Naive thymus-derived CD4-positive, alpha-beta T cell (primary cell): ENCODE measurements around the gene HOXA9. TPM values are rescaled to one million over a fixed set of nuclear protein-coding genes. Genes with fewer than 3 reads are reported as not detected.
A peak's percentile ranks its signal among the peaks of the same experiment; 100 is the strongest.

Source experiments
- ATAC-seq: fragments of 150-1000 bp; cut with Tn5 transposase; 2 replicates; pipeline ENCODE4 v1.10.0; 2021; ENCODE audit warnings: mild to moderate bottlenecking, moderate library complexity
- CTCF ChIA-PET: fragments of 350-600 bp; sonication (Branson Sonifier 250); formaldehyde crosslinking; loops from one replicate; lab custom pipeline; 2021; ENCODE audit warnings: antibody characterized with exemption; lab: Charles Lee
- POLR2A ChIA-PET: fragments of 350-600 bp; sonication (Branson Sonifier 250); formaldehyde crosslinking; loops from one replicate; lab custom pipeline; 2021; ENCODE audit warnings: antibody characterized with exemption, inconsistent platforms; lab: Charles Lee
- DNase-seq, 9 donors: peaks; one replicate each; pipeline versions ENCODE4 v3.0.0 to v3.0.0-alpha.2; 2020 to 2022; ENCODE audit warnings: mixed read lengths in 1 of 9
- H3K27ac ChIP-seq: one replicate; pipeline ENCODE4 v1.7.0; 2013; ENCODE audit warnings: mild to moderate bottlenecking, low read depth, low read length, moderate library complexity
- H3K27me3 ChIP-seq, 2 donors: one replicate each; pipeline ENCODE4 v1.7.0; 2013; ENCODE audit warnings: low read length in 2 of 2, mild to moderate bottlenecking in 2 of 2, moderate library complexity in 2 of 2; ENCODE audit not compliant: control insufficient read depth in 2 of 2, insufficient read depth in 2 of 2
- H3K36me3 ChIP-seq, 3 experiments: 1 replicate in 2 of 3; 2 replicates in 1 of 3; pipeline ENCODE4 v1.7.0; 2013; ENCODE audit warnings: low read length in 3 of 3, mild to moderate bottlenecking in 3 of 3, moderate library complexity in 1 of 3; ENCODE audit not compliant: insufficient read depth in 3 of 3, control insufficient read depth in 2 of 3
- H3K4me1 ChIP-seq, 2 donors: one replicate each; pipeline ENCODE4 v1.7.0; 2013; ENCODE audit warnings: low read length in 2 of 2, mild to moderate bottlenecking in 2 of 2, moderate library complexity in 1 of 2; ENCODE audit not compliant: control insufficient read depth in 2 of 2, insufficient read depth in 2 of 2
- H3K4me3 ChIP-seq: 2 replicates; pipeline ENCODE4 v1.7.0; 2013; ENCODE audit warnings: mild to moderate bottlenecking, low read length
- H3K9me3 ChIP-seq, 3 experiments: 1 replicate in 2 of 3; 2 replicates in 1 of 3; pipeline ENCODE4 v1.7.0; 2013; ENCODE audit warnings: low read length in 3 of 3; ENCODE audit not compliant: control insufficient read depth in 2 of 3
- H3K27ac Mint-ChIP-seq, 9 donors: one replicate each; pipeline ENCODE4 v1.8.0; 2020 to 2022; ENCODE audit warnings: mixed read lengths in 9 of 9, mild to moderate bottlenecking in 8 of 9, moderate library complexity in 5 of 9, inconsistent platforms in 2 of 9
- H3K27me3 Mint-ChIP-seq, 5 donors: one replicate each; pipeline ENCODE4 v1.8.0; 2021 to 2022; ENCODE audit warnings: mixed read lengths in 5 of 5, mild to moderate bottlenecking in 1 of 5
- H3K36me3 Mint-ChIP-seq, 5 donors: one replicate each; pipeline ENCODE4 v1.8.0; 2020 to 2022; ENCODE audit warnings: mixed read lengths in 5 of 5, mild to moderate bottlenecking in 3 of 5, inconsistent platforms in 1 of 5
- H3K4me1 Mint-ChIP-seq, 7 donors: one replicate each; pipeline ENCODE4 v1.8.0; 2020 to 2022; ENCODE audit warnings: mixed read lengths in 7 of 7, mild to moderate bottlenecking in 3 of 7, inconsistent platforms in 1 of 7
- H3K4me3 Mint-ChIP-seq, 10 donors: one replicate each; pipeline ENCODE4 v1.8.0; 2020 to 2022; ENCODE audit warnings: mild to moderate bottlenecking in 10 of 10, mixed read lengths in 10 of 10, moderate library complexity in 6 of 10, inconsistent platforms in 2 of 10
- H3K9me3 Mint-ChIP-seq, 11 donors: one replicate each; pipeline ENCODE4 v1.8.0; 2020 to 2022; ENCODE audit warnings: mixed read lengths in 11 of 11, mild to moderate bottlenecking in 4 of 11, inconsistent platforms in 1 of 11, moderate library complexity in 1 of 11
- intact Hi-C, 2 donors: fragments of 100-400 bp; cut with micrococcal nuclease; formaldehyde crosslinking; loops; one replicate each; pipeline ENCODE4 v1.15.1; 2023
- polyA plus RNA-seq, 2 donors: library from polyadenylated mRNA; unstranded; fragments of 300-500 nt; fragmentation: Illumina TruSeq; gene quantifications; one replicate each; pipeline ENCODE4 v1.2.3, GENCODE V29; 2021
- total RNA-seq, 6 experiments: library from RNA in 5 of 6; stranded (reverse) in 5 of 6; gene quantifications; 1 replicate in 5 of 6; 2 replicates in 1 of 6; pipeline ENCODE4 v1.2.3 and lab custom pipeline; 2021 to 2026

The HOXA9 gene
- total and polyA plus RNA-seq, 7 experiments from 2014 or later, result 0.70 to 1.7 TPM; not detected in 5

DNA sequence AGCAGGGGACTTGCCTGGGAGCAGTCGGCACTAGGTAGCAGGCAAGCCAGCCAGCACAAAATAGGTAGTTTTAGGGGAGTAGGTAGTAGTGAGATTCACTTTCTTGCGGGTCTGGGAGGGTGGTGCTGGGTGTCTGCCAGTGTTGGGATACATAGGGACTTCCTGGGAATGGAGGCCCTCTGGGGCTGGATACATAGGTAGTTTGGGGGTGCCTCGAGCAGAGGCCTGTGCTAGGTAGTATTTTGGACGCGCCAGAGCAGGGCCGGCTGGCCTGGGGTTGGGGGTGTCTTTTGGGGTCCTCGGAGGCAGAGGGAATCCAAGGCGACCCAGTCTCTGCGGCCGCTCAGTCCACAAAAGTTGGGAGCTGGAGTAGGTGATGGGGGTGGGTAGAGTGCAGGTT, 11.0 kb downstream of the HOXA9 start:
- H3K36me3 ChIP-seq, result no peaks in the 10 kb centered on the region
- Mint-ChIP-seq H3K27me3 (peaks cover 78 to 96% (median 91%) of the 10 kb centered on the region in 5 donors), H3K36me3 (peaks cover 0 to 3% (median 0%) of the 10 kb centered on the region in 5 donors), H3K4me1 (peaks cover 24 to 71% (median 52%) of the 10 kb centered on the region in 7 donors), H3K9me3 (peaks cover 0 to 7% (median 0%) of the 10 kb centered on the region in 11 donors), H3K27ac (peak overlapping the region in 4 of 9 donors; percentile 1 to 74 (median 32)), H3K4me3 (peak overlapping the region in 7 of 10 donors; percentile 23 to 92 (median 75))
- DNase-seq (no peak), ATAC-seq (no peak)
- H3K27ac ChIP-seq, result no peak overlapping the region
- peaks cover 43 to 51% of the 10 kb centered on the region in 2 donors for H3K4me1 ChIP-seq
- H3K9me3 ChIP-seq, result no peaks in the 10 kb centered on the region
- H3K27me3 ChIP-seq, result peaks cover 65 to 85% of the 10 kb centered on the region in 2 donors
- intact Hi-C loops, result loop anchor here (5.0 kb wide), 1 partner anchor 33 kb away; the partner anchor contains the start of gene HOXA11 (in 2 of the 2)
- ChIA-PET CTCF (interaction anchor here (1.2 to 1.5 kb wide), 2 partner anchors 14 to 25 kb away, joined by 3 read pairs; no protein-coding TSS in a partner anchor), POLR2A (interaction anchor here (1.2 kb wide), 1 partner anchor 18 kb away, joined by 4 read pairs; no protein-coding TSS in a partner anchor)
- H3K4me3 ChIP-seq, result no peak overlapping the region

DNA sequence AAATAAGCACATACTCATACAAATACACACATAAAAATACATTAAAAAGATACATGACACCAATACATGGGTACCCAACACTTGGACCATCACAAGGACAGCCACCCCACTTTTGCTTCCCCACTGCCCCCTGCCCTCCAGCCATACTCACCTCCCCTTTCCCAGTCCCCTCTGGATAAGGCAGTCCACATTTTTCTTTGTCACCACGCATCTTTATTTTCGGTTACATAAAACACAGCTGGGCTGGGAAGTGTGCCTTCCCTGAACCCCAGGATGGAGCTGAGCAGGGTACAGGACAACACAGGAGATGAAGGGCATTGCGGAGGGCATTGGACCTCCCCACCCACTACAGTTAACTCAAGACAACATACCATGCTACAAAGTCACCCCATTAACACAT, 11.8 kb downstream of the HOXA9 start:
- Histone ChIP-seq H3K9me3 (no peaks in the 10 kb centered on the region), H3K4me1 (peaks cover 43 to 51% of the 10 kb centered on the region in 2 donors), H3K27ac (no peak overlapping the region), H3K27me3 (peaks cover 59 to 78% of the 10 kb centered on the region in 2 donors), H3K4me3 (no peak overlapping the region), H3K36me3 (no peaks in the 10 kb centered on the region)
- CTCF ChIA-PET, result interaction anchor here (1.2 kb wide), 1 partner anchor 15 kb away, joined by 3 read pairs; no protein-coding TSS in a partner anchor
- intact Hi-C loops, result loop anchor here (5.0 kb wide), 1 partner anchor 34 kb away; the partner anchor contains the start of gene HOXA11 (in 2 of the 2)
- DNase-seq, result no peak
- Mint-ChIP-seq H3K27me3 (peaks cover 73 to 96% (median 90%) of the 10 kb centered on the region in 5 donors), H3K4me1 (peaks cover 24 to 68% (median 49%) of the 10 kb centered on the region in 7 donors), H3K9me3 (peaks cover 0 to 7% (median 0%) of the 10 kb centered on the region in 11 donors), H3K36me3 (peaks cover 0 to 3% (median 0%) of the 10 kb centered on the region in 5 donors), H3K27ac (peak overlapping the region in 4 of 9 donors; percentile 1 to 48 (median 27)), H3K4me3 (peak overlapping the region in 5 of 10 donors; percentile 3 to 92 (median 28))
- POLR2A ChIA-PET, result interaction anchor here (1.2 kb wide), 1 partner anchor 19 kb away, joined by 4 read pairs; no protein-coding TSS in a partner anchor
- no peak for ATAC-seq

DNA sequence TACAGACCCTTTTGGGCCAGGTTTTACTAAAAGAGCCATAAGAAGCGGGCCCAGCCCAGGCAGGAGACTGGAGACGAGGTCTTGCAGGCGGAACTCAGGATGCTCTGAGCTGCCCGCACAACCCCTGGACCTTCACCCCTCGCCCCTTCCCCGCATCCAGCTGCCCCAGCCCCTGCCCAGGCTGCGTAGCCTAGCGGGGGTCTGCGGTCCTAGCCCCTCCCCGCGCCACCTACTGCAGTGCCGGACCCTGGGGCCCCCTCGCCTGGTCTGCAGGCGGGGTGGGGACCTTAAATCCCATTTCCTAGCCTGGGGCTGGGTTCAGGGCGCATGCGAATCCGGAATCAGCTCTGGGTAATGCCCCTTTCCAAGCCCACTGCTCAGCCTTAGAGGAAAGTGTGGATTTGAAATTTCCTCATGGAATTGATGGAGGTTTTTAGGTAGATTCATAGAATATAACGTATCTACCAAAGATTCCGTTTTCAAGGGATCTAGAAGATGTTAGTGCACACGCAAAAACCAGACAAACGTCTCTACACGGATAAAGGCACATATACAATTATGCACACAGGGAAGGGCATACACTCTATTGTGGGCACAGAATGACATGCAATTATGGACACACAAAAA, 12.4 kb downstream of the HOXA9 start:
- ChIA-PET POLR2A (no interaction called here), CTCF (interaction anchor here (1.3 kb wide), 1 partner anchor 10 kb away, joined by 4 read pairs; no protein-coding TSS in a partner anchor)
- Histone ChIP-seq H3K27ac (no peak overlapping the region), H3K4me1 (peaks cover 40 to 52% of the 10 kb centered on the region in 2 donors), H3K27me3 (peaks cover 59 to 79% of the 10 kb centered on the region in 2 donors), H3K9me3 (no peaks in the 10 kb centered on the region), H3K4me3 (no peak overlapping the region), H3K36me3 (no peaks in the 10 kb centered on the region)
- Mint-ChIP-seq H3K9me3 (peaks cover 0 to 7% (median 0%) of the 10 kb centered on the region in 11 donors), H3K4me1 (peaks cover 24 to 68% (median 49%) of the 10 kb centered on the region in 7 donors), H3K27ac (peak overlapping the region in 1 of 9 donors; percentile 48), H3K4me3 (peak overlapping the region in 3 of 10 donors; percentile 28 to 80 (median 76)), H3K36me3 (peaks cover 0 to 3% (median 0%) of the 10 kb centered on the region in 5 donors), H3K27me3 (peaks cover 73 to 96% (median 90%) of the 10 kb centered on the region in 5 donors)
- no peak for DNase-seq
- ATAC-seq, result no peak
- intact Hi-C loops, result loop anchor here (5.0 kb wide), 1 partner anchor 34 kb away; the partner anchor contains the start of gene HOXA11 (in 2 of the 2)

DNA sequence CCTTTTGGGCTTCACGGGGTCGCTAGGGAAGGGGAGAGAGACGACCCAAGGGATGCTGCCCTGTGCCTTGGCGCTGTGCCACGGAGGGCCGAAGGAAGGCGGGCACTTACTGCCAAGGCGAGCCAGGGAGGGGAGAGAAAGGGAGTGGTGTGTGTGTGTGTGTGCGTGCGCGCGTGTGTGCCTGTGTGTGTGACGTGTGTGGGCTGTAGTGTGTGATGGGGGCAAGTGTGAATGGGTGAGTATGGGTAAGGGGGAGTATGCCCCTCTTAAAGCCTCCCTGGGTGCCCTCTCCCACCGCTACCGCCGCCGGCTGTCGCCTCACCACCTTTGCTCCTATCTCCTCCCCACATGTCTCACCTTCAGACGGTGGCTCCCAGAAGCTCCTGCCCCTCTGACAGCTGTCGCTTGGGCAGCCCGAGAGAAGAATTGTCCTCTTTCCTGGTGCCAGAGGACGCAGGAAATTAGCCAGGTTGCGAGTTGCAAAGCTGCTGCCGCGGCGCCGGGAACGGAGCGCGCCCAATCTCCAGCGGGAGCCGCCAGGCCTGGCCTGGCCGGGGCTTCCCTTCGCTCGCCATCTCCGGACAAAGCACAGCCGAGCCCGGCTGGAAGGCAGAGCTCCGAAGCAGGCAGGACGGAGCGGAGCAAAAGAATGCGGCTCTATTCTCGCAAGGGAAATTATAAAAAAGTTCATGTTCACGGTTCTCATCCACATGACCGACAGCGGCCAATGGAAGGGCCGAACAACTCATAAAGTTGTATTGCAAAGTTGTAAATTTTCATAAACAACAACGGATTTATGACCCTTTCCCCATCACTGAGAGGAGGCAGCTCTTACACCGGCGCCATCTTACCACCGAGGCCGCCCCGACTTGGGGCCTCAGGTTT, 13.2 kb downstream of the HOXA9 start, which contains the start of gene HOXA3:
HOXA3 (minus strand) TSS at position 653 of the 885 bp plus-strand sequence. CDS start 41,943 bp downstream, outside the sequence.
- peak within 1 kb of the TSS; percentile 47 to 80 (median 77) for H3K4me3 Mint-ChIP-seq
- POLR2A ChIA-PET, result no interaction called here
- CTCF ChIA-PET, result interaction anchor here (1.3 to 4.2 kb wide), 2 partner anchors 10 to 11 kb away, joined by 4 to 42 read pairs; no protein-coding TSS in a partner anchor
- no peak within 1 kb of the TSS for H3K27ac ChIP-seq
- peak in 1 of 9 donors; percentile 21 for DNase-seq
- peaks cover 0 to 3% (median 0%) of the 10 kb centered on the region in 5 donors for H3K36me3 Mint-ChIP-seq
- H3K4me1 Mint-ChIP-seq, result peaks cover 21 to 67% (median 49%) of the 10 kb centered on the region in 7 donors
- intact Hi-C loops, result loop anchor here (2.0 to 5.0 kb wide), 2 partner anchors 35 to 53 kb away; partner anchors contain the start of gene HOXA11 (in 2 of the 2)
- peaks cover 70 to 93% (median 86%) of the 10 kb centered on the region in 5 donors for H3K27me3 Mint-ChIP-seq
- H3K9me3 Mint-ChIP-seq, result peaks cover 0 to 5% (median 0%) of the 10 kb centered on the region in 11 donors
- no peaks in the 10 kb centered on the region for H3K36me3 ChIP-seq
- ATAC-seq, result no peak
- peaks cover 59 to 71% of the 10 kb centered on the region in 2 donors for H3K27me3 ChIP-seq
- no peak within 1 kb of the TSS for H3K4me3 ChIP-seq
- peak within 1 kb of the TSS in 3 of 9 donors; percentile 2 to 79 (median 69) for H3K27ac Mint-ChIP-seq
- peaks cover 39 to 52% of the 10 kb centered on the region in 2 donors for H3K4me1 ChIP-seq
- H3K9me3 ChIP-seq, result no peaks in the 10 kb centered on the region

DNA sequence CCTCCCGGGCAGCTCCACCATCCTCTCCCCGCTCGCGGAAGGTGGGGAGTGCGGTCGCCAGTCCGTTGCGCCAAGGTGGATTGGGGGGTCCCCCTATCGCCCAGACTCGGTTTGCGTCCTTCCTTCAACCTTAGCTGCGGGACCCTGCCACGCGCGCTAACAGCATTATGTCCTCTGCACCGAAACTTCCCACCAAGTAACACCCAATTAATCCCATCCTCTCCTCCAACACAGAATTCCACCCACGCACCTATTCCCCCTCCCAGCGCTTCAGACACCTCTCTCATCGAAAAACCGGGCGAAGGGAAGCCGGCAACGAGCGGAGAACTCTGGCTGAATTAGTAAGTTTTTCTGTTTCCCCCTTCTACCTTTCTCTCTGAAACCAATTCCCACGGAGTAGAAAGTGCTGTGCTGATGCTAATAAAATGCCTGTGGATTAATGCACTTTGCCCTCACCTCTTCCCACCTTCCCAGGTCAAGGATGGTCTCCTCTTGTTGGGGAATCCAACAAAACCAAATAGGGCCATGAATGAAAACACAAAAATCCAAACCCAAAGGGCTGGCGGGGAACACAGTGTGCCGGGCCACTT, 13.9 kb downstream of the HOXA9 start:
- CTCF ChIA-PET, result interaction anchor here (0.6 to 4.2 kb wide), 4 partner anchors 10 to 1017 kb away, joined by 3 to 42 read pairs (median 4); no protein-coding TSS in a partner anchor
- H3K36me3 Mint-ChIP-seq, result peaks cover 0 to 3% (median 0%) of the 10 kb centered on the region in 5 donors
- intact Hi-C loops, result loop anchor here (2.0 to 5.0 kb wide), 2 partner anchors 36 to 53 kb away; partner anchors contain the start of gene HOXA11 (in 2 of the 2)
- H3K27me3 ChIP-seq, result peaks cover 58 to 76% of the 10 kb centered on the region in 2 donors
- POLR2A ChIA-PET, result no interaction called here
- ATAC-seq (no peak), DNase-seq (peak in 2 of 9 donors; percentile 9 to 13)
- H3K9me3 ChIP-seq, result no peaks in the 10 kb centered on the region
- peak overlapping the region; percentile 47 to 80 (median 77) for H3K4me3 Mint-ChIP-seq
- H3K4me1 ChIP-seq, result peaks cover 38 to 51% of the 10 kb centered on the region in 2 donors
- H3K27me3 Mint-ChIP-seq, result peaks cover 74 to 93% (median 90%) of the 10 kb centered on the region in 5 donors
- H3K9me3 Mint-ChIP-seq, result peaks cover 0 to 4% (median 0%) of the 10 kb centered on the region in 11 donors
- no peak overlapping the region for H3K27ac ChIP-seq
- H3K4me1 Mint-ChIP-seq, result peaks cover 18 to 70% (median 49%) of the 10 kb centered on the region in 7 donors
- peak overlapping the region in 3 of 9 donors; percentile 2 to 79 (median 69) for H3K27ac Mint-ChIP-seq
- H3K4me3 ChIP-seq, result peak overlapping the region; percentile 75
- no peaks in the 10 kb centered on the region for H3K36me3 ChIP-seq
